Activated CD4-positive, CD25-positive, alpha-beta regulatory T cell treated with anti-CD3 and anti-CD28 coated beads, Interleukin-2, amount 50 U/mL, for 24 hours (primary cell): ENCODE results near the gene MTOR.
A peak's percentile ranks its signal among the peaks of the same experiment; 100 is the strongest.

Experiments used
- ATAC-seq, 2 donors: fragments of 150-1000 bp; cut with Tn5 transposase; one replicate each; pipeline ENCODE4 v1.10.0; 2021; ENCODE audit warnings: mild to moderate bottlenecking in 1 of 2, moderate library complexity in 1 of 2

The MTOR gene

GRCh38 chr1:11059155-11059967 lies 203.0 kb downstream of the MTOR start:
- ATAC-seq, result peak; percentile 1 to 8

GRCh38 chr1:11058595-11059154 lies 203.7 kb downstream of the MTOR start:
- no peak for ATAC-seq

DNA sequence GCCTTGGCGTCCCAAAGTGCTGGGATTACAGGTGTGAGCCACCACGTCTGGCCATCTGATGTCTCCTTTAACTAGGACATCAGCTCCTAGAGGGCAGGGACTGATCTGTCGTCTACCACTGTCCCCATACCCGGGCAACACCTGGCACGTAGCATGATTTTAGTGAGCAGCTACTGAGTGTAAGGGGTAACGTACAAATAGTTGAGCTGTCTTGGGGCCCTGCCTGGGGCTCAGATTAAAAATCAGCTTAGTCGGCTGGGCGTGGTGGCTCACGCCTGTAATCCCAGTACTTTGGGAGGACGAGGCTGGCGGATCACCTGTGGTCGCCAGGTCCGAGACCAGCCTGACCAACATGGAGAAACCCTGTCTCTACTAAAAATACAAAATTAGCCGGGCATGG lies 204.3 kb downstream of the MTOR start:
- ATAC-seq, result no peak

DNA sequence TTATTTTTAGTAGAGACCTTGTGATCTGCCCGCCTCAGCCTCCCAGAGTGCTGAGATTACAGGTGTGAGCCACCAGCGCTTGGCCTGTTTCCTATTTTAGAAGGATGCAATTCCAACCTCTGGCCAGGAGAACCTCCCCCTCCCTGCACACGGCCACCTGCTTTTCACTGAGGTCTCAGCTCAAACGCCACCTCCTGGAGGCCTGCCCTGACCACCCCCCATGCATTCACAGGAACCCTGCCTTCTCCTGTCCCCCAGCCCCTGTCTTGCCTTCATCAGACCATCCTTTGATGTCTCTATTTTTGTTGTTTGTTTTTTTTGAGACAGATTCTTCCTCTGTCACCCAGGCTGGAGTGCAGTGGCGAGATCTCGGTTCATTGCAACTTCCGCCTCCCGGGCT lies 204.9 kb downstream of the MTOR start:
- ATAC-seq, result no peak
